HFFc6 (cell line): Measurements from ENCODE around the gene EIF5A2. TPM values are rescaled to one million over a fixed set of nuclear protein-coding genes. Genes with fewer than 3 reads are reported as not detected.

Experiments
- DNase-seq: peaks from one replicate; pipeline ENCODE4 v3.0.0-alpha.2; 2018
- H3K27ac Mint-ChIP-seq: 2 replicates; pipeline ENCODE4 v1.8.0; 2020; ENCODE audit warnings: mild to moderate bottlenecking, mixed read lengths
- H3K27me3 Mint-ChIP-seq: 2 replicates; pipeline ENCODE4 v1.8.0; 2021; ENCODE audit warnings: mild to moderate bottlenecking, moderate library complexity, mixed read lengths; ENCODE audit not compliant: insufficient read depth
- H3K36me3 Mint-ChIP-seq: 2 replicates; pipeline ENCODE4 v1.8.0; 2021; ENCODE audit warnings: low read depth, mixed read lengths
- H3K4me1 Mint-ChIP-seq: 2 replicates; pipeline ENCODE4 v1.8.0; 2020; ENCODE audit warnings: low read depth, mixed read lengths
- H3K4me3 Mint-ChIP-seq: 2 replicates; pipeline ENCODE4 v1.8.0; 2020; ENCODE audit warnings: mild to moderate bottlenecking, moderate library complexity, mixed read lengths
- H3K9me3 Mint-ChIP-seq: 2 replicates; pipeline ENCODE4 v1.8.0; 2020; ENCODE audit warnings: mild to moderate bottlenecking, mixed read lengths
- total RNA-seq, 6 experiments: library from RNA; stranded (reverse); fragmentation: NEBNext Ultra II Directional; extraction: Animal tissue kit (Norgen Biotek cat#: 25700); gene quantifications; 2 replicates in 1 of 6; 3 replicates in 5 of 6; pipeline ENCODE4 v1.2.3, GENCODE V29; 2021
- TF ChIP-seq, protein P1 (sequence below): fragments of 200-600 bp; sonication (generic); IDR thresholded peaks from 2 replicates; pipeline ENCODE4 v1.5.0; 2021; ENCODE audit warnings: antibody characterized with exemption, mild to moderate bottlenecking

The EIF5A2 gene
- total RNA-seq, 6 experiments from 2014 or later, result 30.5 to 38.1 (median 36.1) TPM

DNA sequence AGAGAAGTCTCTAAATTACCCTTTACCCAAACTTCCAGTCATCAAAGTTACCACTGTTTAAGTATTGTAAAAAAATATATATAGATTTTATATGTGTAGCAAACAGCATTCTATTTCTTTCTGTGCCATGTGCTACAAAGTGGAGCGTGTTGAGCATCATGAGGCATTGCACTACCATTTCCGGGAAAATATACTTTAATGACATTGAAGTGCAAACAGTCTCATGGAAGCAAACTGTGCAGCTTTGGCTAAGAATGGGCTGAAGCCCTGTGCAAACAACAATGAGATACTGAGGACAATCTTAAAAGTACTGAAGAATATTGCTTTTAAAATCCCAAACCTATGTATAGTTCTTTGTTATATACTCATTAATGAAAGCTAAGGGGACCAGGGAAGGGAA lies 31.9 kb downstream of the EIF5A2 start:
- H3K27ac Mint-ChIP-seq, result no peak overlapping the region
- H3K9me3 Mint-ChIP-seq, result no peaks in the 10 kb centered on the region
- H3K4me1 Mint-ChIP-seq, result no peaks in the 10 kb centered on the region
- no peak for DNase-seq
- H3K36me3 Mint-ChIP-seq, result no peaks in the 10 kb centered on the region
- H3K27me3 Mint-ChIP-seq, result peaks cover 2% of the 10 kb centered on the region; the same call in 1 of the 2 replicates
- no peak overlapping the region for H3K4me3 Mint-ChIP-seq
- TF ChIP-seq, protein P1, sequence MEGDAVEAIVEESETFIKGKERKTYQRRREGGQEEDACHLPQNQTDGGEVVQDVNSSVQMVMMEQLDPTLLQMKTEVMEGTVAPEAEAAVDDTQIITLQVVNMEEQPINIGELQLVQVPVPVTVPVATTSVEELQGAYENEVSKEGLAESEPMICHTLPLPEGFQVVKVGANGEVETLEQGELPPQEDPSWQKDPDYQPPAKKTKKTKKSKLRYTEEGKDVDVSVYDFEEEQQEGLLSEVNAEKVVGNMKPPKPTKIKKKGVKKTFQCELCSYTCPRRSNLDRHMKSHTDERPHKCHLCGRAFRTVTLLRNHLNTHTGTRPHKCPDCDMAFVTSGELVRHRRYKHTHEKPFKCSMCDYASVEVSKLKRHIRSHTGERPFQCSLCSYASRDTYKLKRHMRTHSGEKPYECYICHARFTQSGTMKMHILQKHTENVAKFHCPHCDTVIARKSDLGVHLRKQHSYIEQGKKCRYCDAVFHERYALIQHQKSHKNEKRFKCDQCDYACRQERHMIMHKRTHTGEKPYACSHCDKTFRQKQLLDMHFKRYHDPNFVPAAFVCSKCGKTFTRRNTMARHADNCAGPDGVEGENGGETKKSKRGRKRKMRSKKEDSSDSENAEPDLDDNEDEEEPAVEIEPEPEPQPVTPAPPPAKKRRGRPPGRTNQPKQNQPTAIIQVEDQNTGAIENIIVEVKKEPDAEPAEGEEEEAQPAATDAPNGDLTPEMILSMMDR, result no peak

DNA sequence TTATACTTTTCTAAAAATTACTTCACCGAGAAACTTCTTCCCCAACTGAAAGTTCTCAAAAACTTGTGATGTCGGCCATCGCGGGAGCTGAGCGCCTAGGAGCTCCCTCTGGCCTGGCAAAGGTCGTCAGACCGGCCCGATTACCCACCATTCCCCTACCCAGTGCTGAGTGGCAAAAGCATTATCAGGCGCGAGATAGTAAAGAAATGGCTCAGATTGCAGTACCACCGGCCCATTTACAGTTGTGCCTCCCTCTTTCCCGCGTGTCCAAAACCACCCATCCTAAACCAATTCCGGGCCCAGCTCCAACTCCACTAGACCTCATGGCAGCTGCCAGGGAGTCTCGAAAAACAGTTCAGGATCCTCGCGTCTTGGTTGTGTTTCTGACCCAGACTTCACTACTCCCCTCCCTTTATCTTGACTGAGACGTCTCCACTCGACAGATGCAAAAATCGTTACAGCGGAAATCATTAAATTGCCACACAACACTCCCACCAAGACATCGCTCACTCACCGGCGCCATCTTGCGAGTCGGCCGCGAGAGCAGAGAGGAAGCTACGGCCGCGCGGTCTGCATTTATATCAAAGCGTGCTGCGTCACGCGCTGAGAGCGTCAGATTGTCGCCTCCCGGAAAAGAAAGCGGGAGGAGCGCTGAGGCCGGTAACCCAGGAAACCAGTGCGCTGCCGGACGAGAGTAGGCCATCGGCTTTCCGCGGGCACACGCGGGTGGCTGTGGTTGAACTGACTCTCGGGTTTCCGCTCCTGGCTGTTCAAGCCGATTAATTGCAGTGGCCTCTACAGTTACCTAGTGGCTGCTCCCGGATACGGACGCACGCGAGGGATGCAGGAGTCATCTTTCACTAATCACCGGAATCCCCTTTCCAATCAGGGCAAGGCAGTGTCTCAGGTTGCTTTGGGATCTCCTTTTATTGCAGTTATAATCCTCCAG lies 38.5 kb downstream of the EIF5A2 start, which contains the start of gene RPL22L1:
Gene RPL22L1 (minus strand): TSS at position 551 of the 949 bp plus-strand sequence. CDS start 28 bp downstream, at position 523.
- H3K4me3 Mint-ChIP-seq, result peak within 1 kb of the TSS; percentile 99
- H3K27ac Mint-ChIP-seq, result peak within 1 kb of the TSS; percentile 99
- peaks cover 34% of the 10 kb centered on the region for H3K36me3 Mint-ChIP-seq
- peaks cover 11% of the 10 kb centered on the region for H3K4me1 Mint-ChIP-seq
- DNase-seq, result peak; percentile 96
- H3K27me3 Mint-ChIP-seq, result peaks cover 9% of the 10 kb centered on the region
- TF ChIP-seq, protein P1, result peak; percentile 45; the same call in 1 of the 2 replicates
- peaks cover 6% of the 10 kb centered on the region for H3K9me3 Mint-ChIP-seq

DNA sequence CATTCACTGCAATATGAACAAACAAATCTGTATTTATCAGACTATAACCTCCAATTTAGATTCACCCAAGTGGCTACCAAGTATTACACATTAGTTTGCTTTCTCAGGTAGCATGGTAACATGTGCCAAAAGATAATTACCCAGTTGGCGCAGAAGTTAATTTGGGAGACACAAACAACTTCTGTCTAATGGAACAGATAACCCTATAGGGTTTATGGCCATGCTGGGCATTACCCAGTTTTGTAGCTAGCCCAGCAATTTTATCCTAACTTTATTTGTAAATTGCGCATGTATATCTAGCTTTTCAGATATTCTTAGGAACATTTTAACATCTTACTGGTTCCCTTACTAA lies 39.2 kb downstream of the EIF5A2 start:
- Mint-ChIP-seq H3K27ac (peak overlapping the region; percentile 99), H3K4me1 (peaks cover 11% of the 10 kb centered on the region), H3K4me3 (peak overlapping the region; percentile 99), H3K9me3 (peaks cover 6% of the 10 kb centered on the region), H3K27me3 (peaks cover 9% of the 10 kb centered on the region), H3K36me3 (peaks cover 34% of the 10 kb centered on the region)
- no peak for DNase-seq
- TF ChIP-seq, protein P1, result no peak

DNA sequence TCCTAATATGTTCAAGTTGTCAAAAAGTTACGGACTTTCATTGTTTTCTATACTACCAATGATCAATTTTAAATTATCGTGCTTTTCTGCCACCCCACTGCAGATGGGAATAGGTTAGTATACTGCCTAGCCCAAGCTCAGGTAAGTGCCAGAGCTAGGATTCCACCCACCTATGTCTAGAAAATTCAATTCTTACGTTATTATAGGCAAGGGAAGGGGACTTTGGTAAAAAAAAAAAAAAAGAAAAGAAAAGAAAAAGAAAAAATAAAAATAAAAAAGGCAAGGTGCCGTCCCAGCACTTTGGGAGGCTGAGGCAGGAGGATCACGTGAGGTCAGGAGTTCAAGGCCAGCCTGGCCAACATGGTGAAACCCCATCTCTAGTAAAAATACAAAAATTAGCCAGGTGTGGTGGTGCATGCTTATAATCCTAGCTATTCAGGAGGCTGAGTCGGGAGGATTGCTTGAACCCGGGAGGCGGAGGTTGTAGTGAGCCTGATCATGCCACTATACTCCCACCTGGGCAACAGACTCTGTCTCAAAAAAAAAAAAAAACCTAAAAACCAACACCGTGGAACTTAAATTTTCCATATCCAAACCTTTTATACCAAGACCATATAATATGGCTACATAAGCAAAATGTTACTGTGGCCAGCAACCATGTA lies 39.7 kb downstream of the EIF5A2 start:
- Mint-ChIP-seq H3K36me3 (peaks cover 34% of the 10 kb centered on the region), H3K27me3 (peaks cover 9% of the 10 kb centered on the region), H3K4me3 (peak overlapping the region; percentile 99), H3K27ac (peak overlapping the region; percentile 99), H3K4me1 (peaks cover 11% of the 10 kb centered on the region), H3K9me3 (peaks cover 6% of the 10 kb centered on the region)
- DNase-seq, result no peak
- TF ChIP-seq, protein P1, result no peak

DNA sequence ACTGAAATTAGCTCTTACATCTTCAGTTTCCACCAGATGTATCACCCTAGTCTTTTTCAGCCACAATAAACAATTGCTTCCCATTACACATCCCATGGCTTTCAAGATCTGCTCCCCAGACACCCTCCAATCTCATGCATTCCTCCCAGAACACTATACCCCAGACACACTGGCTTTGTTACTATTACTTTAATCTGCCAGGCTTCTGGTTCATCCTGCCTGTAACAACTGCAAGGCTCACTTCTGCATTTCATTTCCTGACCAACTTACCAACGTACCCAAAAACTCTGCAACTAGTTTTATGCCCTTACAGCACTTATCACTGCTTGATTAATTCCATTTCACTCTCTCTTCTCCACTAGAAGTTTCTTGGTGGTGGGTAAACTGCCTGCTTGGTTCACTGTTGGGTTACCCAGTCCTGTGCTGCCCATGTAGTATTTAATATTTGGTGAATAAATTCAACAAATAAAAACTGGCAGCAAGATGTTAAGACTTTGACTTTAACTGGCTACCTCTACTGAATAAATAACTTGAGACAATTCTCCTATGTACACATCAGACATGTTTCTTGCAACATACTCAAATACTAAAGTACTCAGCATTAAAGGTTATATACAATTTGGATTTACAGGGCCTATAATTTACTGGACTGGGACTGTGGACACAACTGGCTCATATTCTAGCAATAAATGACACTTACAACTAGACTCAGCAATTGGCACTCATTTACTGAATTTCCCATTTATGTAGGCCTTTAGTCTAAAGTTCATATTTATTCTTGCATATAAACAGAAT lies 41.1 kb downstream of the EIF5A2 start:
- Mint-ChIP-seq H3K4me3 (peak overlapping the region; percentile 99), H3K36me3 (peaks cover 34% of the 10 kb centered on the region), H3K4me1 (peaks cover 16% of the 10 kb centered on the region), H3K27me3 (peaks cover 7% of the 10 kb centered on the region), H3K9me3 (peaks cover 6% of the 10 kb centered on the region), H3K27ac (peak overlapping the region; percentile 53)
- DNase-seq, result no peak
- TF ChIP-seq, protein P1, result no peak
